Left lung (tissue), 10 donors: ENCODE measurements around the gene PAFAH1B1. TPM values are rescaled to one million over a fixed set of nuclear protein-coding genes. Genes with fewer than 3 reads are reported as not detected.

ENCODE experiments used
- ATAC-seq: fragments of 200-7000 bp; cut with Tn5 transposase; one replicate; pipeline ENCODE4 v1.9.1; 2020; ENCODE audit warnings: moderate library complexity
- DNase-seq, 4 donors: peaks; one replicate each; pipeline ENCODE4 v3.0.0-alpha.2; 2013 to 2020
- H3K27ac ChIP-seq, 2 donors: fragments of 200-600 bp; sonication (generic) in 1 of 2; one replicate each; pipeline versions ENCODE4 v1.5.0 to v1.8.0; 2020 to 2021
- H3K27me3 ChIP-seq, 2 donors: fragments of 200-600 bp; sonication (generic) in 1 of 2; one replicate each; pipeline versions ENCODE4 v1.5.0 to v1.8.0; 2020 to 2021
- H3K36me3 ChIP-seq, 2 donors: fragments of 200-600 bp; sonication (generic) in 1 of 2; one replicate each; pipeline versions ENCODE4 v1.5.0 to v1.8.0; 2020 to 2021
- H3K4me1 ChIP-seq, 2 donors: fragments of 200-600 bp; one replicate each; pipeline ENCODE4 v1.8.0; 2021
- H3K4me3 ChIP-seq, 2 donors: fragments of 200-600 bp; sonication (generic) in 1 of 2; one replicate each; pipeline versions ENCODE4 v1.5.0 to v1.8.0; 2020 to 2021; ENCODE audit warnings: mild to moderate bottlenecking in 1 of 2
- H3K9me3 ChIP-seq, 2 donors: fragments of 200-600 bp; sonication (generic) in 1 of 2; one replicate each; pipeline versions ENCODE4 v1.5.0 to v1.8.0; 2020 to 2021
- CTCF ChIP-seq, 2 donors: fragments of 200-600 bp; sonication (generic) in 1 of 2; IDR thresholded peaks; one replicate each; pipeline versions ENCODE4 v1.5.0 to v1.8.0; 2021; ENCODE audit warnings: antibody characterized with exemption in 2 of 2
- intact Hi-C, 2 donors: fragments of 100-400 bp; cut with DNase I; formaldehyde crosslinking; loops; one replicate each; pipeline versions ENCODE4 v1.11.2 to v1.14.2; 2022
- polyA plus RNA-seq, 6 donors: library from polyadenylated mRNA; unstranded; fragments of 120-200 nt; gene quantifications; one replicate each; pipeline ENCODE4 v1.2.1, GENCODE V29; 2013; ENCODE audit not compliant: insufficient read length in 6 of 6
- total RNA-seq, 2 donors: library from RNA; stranded (reverse); fragmentation: NEBNext Ultra II Directional; extraction: Animal tissue kit (Norgen Biotek cat#: 25700); gene quantifications; one replicate each; pipeline ENCODE4 v1.2.1, GENCODE V29; 2021
- donor health status: DM: no; HTN: yes; CAD: no.
- donor health status: DM: no; HTN: no; CAD: no.

The PAFAH1B1 gene
- total and polyA plus RNA-seq, 8 donors = 135 to 188 (median 151) TPM

GRCh38 chr17:2602597-2603017, 9.2 kb downstream of the PAFAH1B1 start:
- TF ChIP-seq CTCF (IDR thresholded peaks at IDR 0.05) = no peak
- Histone ChIP-seq H3K27ac (peak overlapping the region in 1 of 2 donors; percentile 46), H3K36me3 (peaks cover 0 to 11% of the 10 kb centered on the region in 2 donors), H3K4me3 (no peak overlapping the region), H3K27me3 (no peaks in the 10 kb centered on the region), H3K9me3 (no peaks in the 10 kb centered on the region), H3K4me1 (peaks cover 39 to 92% of the 10 kb centered on the region in 2 donors)
- ATAC-seq = peak; percentile 95
- peak in 1 of 4 donors; percentile 20 for DNase-seq
- intact Hi-C loops = no loop called here

GRCh38 chr17:2608350-2608913, 15.0 kb downstream of the PAFAH1B1 start:
- TF ChIP-seq CTCF (IDR thresholded peaks at IDR 0.05) = no peak
- H3K27me3 ChIP-seq = no peaks in the 10 kb centered on the region
- DNase-seq (no peak), ATAC-seq (no peak)
- H3K36me3 ChIP-seq = peaks cover 0 to 11% of the 10 kb centered on the region in 2 donors
- no peaks in the 10 kb centered on the region for H3K9me3 ChIP-seq
- H3K4me3 ChIP-seq = no peak overlapping the region
- peaks cover 15 to 68% of the 10 kb centered on the region in 2 donors for H3K4me1 ChIP-seq
- intact Hi-C loops = no loop called here
- no peak overlapping the region for H3K27ac ChIP-seq

- DNase-seq (no peak), ATAC-seq (no peak)
- Histone ChIP-seq H3K9me3 (no peaks in the 10 kb centered on the region), H3K27me3 (no peaks in the 10 kb centered on the region), H3K4me3 (no peak overlapping the region), H3K27ac (no peak overlapping the region), H3K4me1 (peaks cover 15 to 66% of the 10 kb centered on the region in 2 donors), H3K36me3 (peaks cover 0 to 8% of the 10 kb centered on the region in 2 donors)
- intact Hi-C loops = no loop called here
- TF ChIP-seq CTCF (IDR thresholded peaks at IDR 0.05) = no peak
These were observed 15.6 kb downstream of the PAFAH1B1 start for GRCh38 chr17:2609091-2609490.

GRCh38 chr17:2610195-2611175, 17.0 kb downstream of the PAFAH1B1 start:
- Histone ChIP-seq H3K4me1 (peaks cover 9 to 58% of the 10 kb centered on the region in 2 donors), H3K9me3 (no peaks in the 10 kb centered on the region), H3K27me3 (no peaks in the 10 kb centered on the region), H3K27ac (no peak overlapping the region), H3K4me3 (no peak overlapping the region), H3K36me3 (no peaks in the 10 kb centered on the region)
- intact Hi-C loops = no loop called here
- ATAC-seq = no peak
- TF ChIP-seq CTCF (IDR thresholded peaks at IDR 0.05) = no peak
- no peak for DNase-seq

GRCh38 chr17:2611627-2612026, 18.2 kb downstream of the PAFAH1B1 start:
- Histone ChIP-seq H3K36me3 (no peaks in the 10 kb centered on the region), H3K4me3 (no peak overlapping the region), H3K4me1 (peaks cover 8 to 47% of the 10 kb centered on the region in 2 donors), H3K9me3 (no peaks in the 10 kb centered on the region), H3K27ac (no peak overlapping the region), H3K27me3 (no peaks in the 10 kb centered on the region)
- TF ChIP-seq CTCF (IDR thresholded peaks at IDR 0.05) = no peak
- no peak for ATAC-seq
- intact Hi-C loops = no loop called here
- DNase-seq = no peak
